Activated T-helper 17 cell treated with anti-CD3 and anti-CD28 coated beads, Interleukin-2, amount 50 U/mL, for 72 hours (primary cell): ENCODE data around the gene RFX7. TPM values are rescaled to one million over a fixed set of nuclear protein-coding genes. Genes with fewer than 3 reads are reported as not detected.

Source experiments
- ATAC-seq: fragments of 150-1000 bp; cut with Tn5 transposase; replicated peaks from 2 replicates; pipeline ENCODE4 v1.10.0; 2021; ENCODE audit warnings: mild to moderate bottlenecking, moderate library complexity
- H3K27ac Mint-ChIP-seq: one replicate; pipeline ENCODE4 v1.8.0; 2022; ENCODE audit warnings: mixed read lengths
- H3K27me3 Mint-ChIP-seq: one replicate; pipeline ENCODE4 v1.8.0; 2022; ENCODE audit warnings: mixed read lengths
- H3K36me3 Mint-ChIP-seq: one replicate; pipeline ENCODE4 v1.8.0; 2022; ENCODE audit warnings: low read depth, mild to moderate bottlenecking, mixed read lengths
- H3K4me1 Mint-ChIP-seq: one replicate; pipeline ENCODE4 v1.8.0; 2022; ENCODE audit warnings: mixed read lengths
- H3K4me3 Mint-ChIP-seq: one replicate; pipeline ENCODE4 v1.8.0; 2022; ENCODE audit warnings: mild to moderate bottlenecking, mixed read lengths
- H3K9me3 Mint-ChIP-seq: one replicate; pipeline ENCODE4 v1.8.0; 2022; ENCODE audit warnings: mixed read lengths
- total RNA-seq, 2 donors: library from RNA; stranded (reverse); gene quantifications; one replicate each; pipeline ENCODE4 v1.2.3, GENCODE V29; 2022

The RFX7 gene
- total RNA-seq, 2 donors from 2014 or later: 33.8 to 36.2 TPM

- Mint-ChIP-seq H3K4me3 (no peak overlapping the region), H3K36me3 (no peaks in the 10 kb centered on the region), H3K9me3 (no peaks in the 10 kb centered on the region), H3K27ac (no peak overlapping the region), H3K4me1 (peaks cover 7% of the 10 kb centered on the region), H3K27me3 (peaks cover 17% of the 10 kb centered on the region)
- no peak for ATAC-seq
These were observed 5.4 kb upstream of the RFX7 start for GRCh38 chr15:56249092-56249491.

- Mint-ChIP-seq H3K36me3 (no peaks in the 10 kb centered on the region), H3K27me3 (peaks cover 11% of the 10 kb centered on the region), H3K9me3 (no peaks in the 10 kb centered on the region), H3K4me3 (no peak overlapping the region), H3K4me1 (peaks cover 7% of the 10 kb centered on the region), H3K27ac (no peak overlapping the region)
- no peak for ATAC-seq
These were observed 4.8 kb upstream of the RFX7 start for GRCh38 chr15:56248311-56248992.

- Mint-ChIP-seq H3K27ac (no peak overlapping the region), H3K27me3 (peaks cover 5% of the 10 kb centered on the region), H3K4me1 (peaks cover 7% of the 10 kb centered on the region), H3K4me3 (no peak overlapping the region), H3K36me3 (peaks cover 5% of the 10 kb centered on the region), H3K9me3 (no peaks in the 10 kb centered on the region)
- ATAC-seq: no peak
These were observed 3.6 kb upstream of the RFX7 start for GRCh38 chr15:56247266-56247665.

- peak overlapping the region; percentile 21 for H3K27ac Mint-ChIP-seq
- peak; percentile 76 for ATAC-seq
- H3K36me3 Mint-ChIP-seq: peaks cover 5% of the 10 kb centered on the region
- H3K4me1 Mint-ChIP-seq: peaks cover 7% of the 10 kb centered on the region
- no peaks in the 10 kb centered on the region for H3K9me3 Mint-ChIP-seq
- peak overlapping the region; percentile 94 for H3K4me3 Mint-ChIP-seq
- peaks cover 5% of the 10 kb centered on the region for H3K27me3 Mint-ChIP-seq
These were observed 2.5 kb upstream of the RFX7 start for GRCh38 chr15:56245871-56246814.

GRCh38 chr15:56244811-56245576 is 1.3 kb upstream of the RFX7 start:
- Mint-ChIP-seq H3K9me3 (no peaks in the 10 kb centered on the region), H3K27me3 (peaks cover under 1% of the 10 kb centered on the region), H3K27ac (peak overlapping the region; percentile 94), H3K4me1 (peaks cover 7% of the 10 kb centered on the region), H3K4me3 (peak overlapping the region; percentile 94), H3K36me3 (peaks cover 5% of the 10 kb centered on the region)
- ATAC-seq: no peak

GRCh38 chr15:56244038-56244810 is 545 bp upstream of the RFX7 start:
- Mint-ChIP-seq H3K4me1 (peaks cover 7% of the 10 kb centered on the region), H3K9me3 (no peaks in the 10 kb centered on the region), H3K27ac (peak overlapping the region; percentile 94), H3K4me3 (peak overlapping the region; percentile 94), H3K27me3 (no peaks in the 10 kb centered on the region), H3K36me3 (peaks cover 11% of the 10 kb centered on the region)
- peak; percentile 41 for ATAC-seq

GRCh38 chr15:56242576-56243162 is 1.0 kb downstream of the RFX7 start:
- H3K27ac Mint-ChIP-seq: peak overlapping the region; percentile 81
- H3K4me1 Mint-ChIP-seq: peaks cover 7% of the 10 kb centered on the region
- ATAC-seq: no peak
- H3K27me3 Mint-ChIP-seq: no peaks in the 10 kb centered on the region
- peak overlapping the region; percentile 94 for H3K4me3 Mint-ChIP-seq
- no peaks in the 10 kb centered on the region for H3K9me3 Mint-ChIP-seq
- H3K36me3 Mint-ChIP-seq: peaks cover 13% of the 10 kb centered on the region

GRCh38 chr15:56241374-56242105 is 2.1 kb downstream of the RFX7 start:
- Mint-ChIP-seq H3K4me3 (peak overlapping the region; percentile 94), H3K9me3 (no peaks in the 10 kb centered on the region), H3K27me3 (no peaks in the 10 kb centered on the region), H3K4me1 (peaks cover 15% of the 10 kb centered on the region), H3K27ac (peak overlapping the region; percentile 37), H3K36me3 (peaks cover 18% of the 10 kb centered on the region)
- no peak for ATAC-seq

- H3K27me3 Mint-ChIP-seq: no peaks in the 10 kb centered on the region
- H3K36me3 Mint-ChIP-seq: peaks cover 26% of the 10 kb centered on the region
- peaks cover 14% of the 10 kb centered on the region for H3K4me1 Mint-ChIP-seq
- H3K9me3 Mint-ChIP-seq: no peaks in the 10 kb centered on the region
- peak overlapping the region; percentile 68 for H3K27ac Mint-ChIP-seq
- ATAC-seq: no peak
- peak overlapping the region; percentile 52 for H3K4me3 Mint-ChIP-seq
These were observed 3.3 kb downstream of the RFX7 start for GRCh38 chr15:56240390-56240789.

- peaks cover 10% of the 10 kb centered on the region for H3K9me3 Mint-ChIP-seq
These were observed 7.5 kb downstream of the RFX7 start for GRCh38 chr15:56236197-56236596.

GRCh38 chr15:56234804-56235203 is 8.9 kb downstream of the RFX7 start:
- no peaks in the 10 kb centered on the region for H3K27me3 Mint-ChIP-seq
- peaks cover 76% of the 10 kb centered on the region for H3K36me3 Mint-ChIP-seq
- H3K4me3 Mint-ChIP-seq: no peak overlapping the region
- no peak overlapping the region for H3K27ac Mint-ChIP-seq
- no peak for ATAC-seq
- H3K4me1 Mint-ChIP-seq: peaks cover 21% of the 10 kb centered on the region
- H3K9me3 Mint-ChIP-seq: peaks cover 13% of the 10 kb centered on the region

More at GRCh38 chr15:56236197-56236596, 7.5 kb downstream of the RFX7 start:
- ATAC-seq: no peak
- no peaks in the 10 kb centered on the region for H3K27me3 Mint-ChIP-seq
- no peak overlapping the region for H3K27ac Mint-ChIP-seq
- peaks cover 63% of the 10 kb centered on the region for H3K36me3 Mint-ChIP-seq
- H3K4me1 Mint-ChIP-seq: peaks cover 21% of the 10 kb centered on the region
- no peak overlapping the region for H3K4me3 Mint-ChIP-seq

GRCh38 chr15:56233549-56233948 is 10.1 kb downstream of the RFX7 start:
- H3K4me3 Mint-ChIP-seq: no peak overlapping the region
- H3K27me3 Mint-ChIP-seq: no peaks in the 10 kb centered on the region
- peaks cover 21% of the 10 kb centered on the region for H3K4me1 Mint-ChIP-seq
- peaks cover 79% of the 10 kb centered on the region for H3K36me3 Mint-ChIP-seq
- H3K9me3 Mint-ChIP-seq: peaks cover 13% of the 10 kb centered on the region
- ATAC-seq: peak; percentile 81
- H3K27ac Mint-ChIP-seq: no peak overlapping the region

GRCh38 chr15:56232058-56232457 is 11.6 kb downstream of the RFX7 start:
- peaks cover 79% of the 10 kb centered on the region for H3K36me3 Mint-ChIP-seq
- peaks cover 15% of the 10 kb centered on the region for H3K4me1 Mint-ChIP-seq
- no peaks in the 10 kb centered on the region for H3K27me3 Mint-ChIP-seq
- no peak overlapping the region for H3K27ac Mint-ChIP-seq
- peaks cover 17% of the 10 kb centered on the region for H3K9me3 Mint-ChIP-seq
- ATAC-seq: no peak
- H3K4me3 Mint-ChIP-seq: no peak overlapping the region
